Chondrocyte (in vitro differentiated cells): Measurements from ENCODE around the gene IGSF11. TPM values are rescaled to one million over a fixed set of nuclear protein-coding genes. Genes with fewer than 3 reads are reported as not detected.

Source experiments
- DNase-seq: peaks from one replicate; pipeline ENCODE4 v3.0.0; 2021; ENCODE audit warnings: mixed read lengths, low spot score
- H3K27ac Mint-ChIP-seq: one replicate; pipeline ENCODE4 v1.8.0; 2021; ENCODE audit warnings: mild to moderate bottlenecking, moderate library complexity, mixed read lengths; ENCODE audit not compliant: unreplicated experiment
- H3K27me3 Mint-ChIP-seq: 2 replicates; pipeline ENCODE4 v1.8.0; 2021; ENCODE audit warnings: low read depth, mixed read lengths
- H3K36me3 Mint-ChIP-seq: 2 replicates; pipeline ENCODE4 v1.8.0; 2021; ENCODE audit warnings: low read depth, mixed read lengths
- H3K4me1 Mint-ChIP-seq: 2 replicates; pipeline ENCODE4 v1.8.0; 2021; ENCODE audit warnings: low read depth, mild to moderate bottlenecking, mixed read lengths
- H3K4me3 Mint-ChIP-seq: one replicate; pipeline ENCODE4 v1.8.0; 2021; ENCODE audit warnings: mild to moderate bottlenecking, moderate library complexity, mixed read lengths; ENCODE audit not compliant: unreplicated experiment
- H3K9me3 Mint-ChIP-seq: 2 replicates; pipeline ENCODE4 v1.8.0; 2021; ENCODE audit warnings: low read depth, mixed read lengths
- CTCF ChIP-seq: fragments of 200-600 bp; sonication (generic); IDR thresholded peaks from 2 replicates; pipeline ENCODE4 v1.5.0; 2021; ENCODE audit warnings: antibody characterized with exemption, mild to moderate bottlenecking, moderate library complexity
- total RNA-seq: library from RNA; stranded (reverse); gene quantifications from 3 replicates; pipeline ENCODE4 v1.2.1, GENCODE V29; 2021

Gene IGSF11
- total RNA-seq, 1 donor from 2014 or later: not detected

- Mint-ChIP-seq H3K27ac (no peak overlapping the region), H3K4me1 (no peaks in the 10 kb centered on the region), H3K27me3 (peaks cover 15% of the 10 kb centered on the region), H3K9me3 (no peaks in the 10 kb centered on the region), H3K4me3 (no peak overlapping the region), H3K36me3 (no peaks in the 10 kb centered on the region)
- TF ChIP-seq CTCF: no peak
- no peak for DNase-seq
Measured at GRCh38 chr3:119015942-119016341, 18.7 kb downstream of the IGSF11 start.

- DNase-seq: no peak
- Mint-ChIP-seq H3K4me3 (no peak overlapping the region), H3K4me1 (no peaks in the 10 kb centered on the region), H3K27ac (no peak overlapping the region), H3K9me3 (no peaks in the 10 kb centered on the region), H3K36me3 (no peaks in the 10 kb centered on the region), H3K27me3 (peaks cover 18% of the 10 kb centered on the region)
- TF ChIP-seq CTCF: no peak
Measured at GRCh38 chr3:119013951-119014350, 20.7 kb downstream of the IGSF11 start.

GRCh38 chr3:119011528-119011927 lies 23.1 kb downstream of the IGSF11 start:
- no peak for TF ChIP-seq CTCF
- no peak for DNase-seq
- Mint-ChIP-seq H3K27ac (no peak overlapping the region), H3K4me3 (no peak overlapping the region), H3K4me1 (no peaks in the 10 kb centered on the region), H3K27me3 (peaks cover 18% of the 10 kb centered on the region), H3K9me3 (peaks cover 5% of the 10 kb centered on the region), H3K36me3 (no peaks in the 10 kb centered on the region)

GRCh38 chr3:118997190-118997589 lies 37.5 kb downstream of the IGSF11 start:
- Mint-ChIP-seq H3K27ac (no peak overlapping the region), H3K4me3 (no peak overlapping the region), H3K4me1 (no peaks in the 10 kb centered on the region), H3K27me3 (peaks cover 1% of the 10 kb centered on the region), H3K36me3 (no peaks in the 10 kb centered on the region), H3K9me3 (no peaks in the 10 kb centered on the region)
- DNase-seq: no peak
- no peak for TF ChIP-seq CTCF

- H3K27ac Mint-ChIP-seq: no peak overlapping the region
- no peaks in the 10 kb centered on the region for H3K9me3 Mint-ChIP-seq
- TF ChIP-seq CTCF: no peak
- H3K4me3 Mint-ChIP-seq: no peak overlapping the region
- H3K36me3 Mint-ChIP-seq: no peaks in the 10 kb centered on the region
- peaks cover 1% of the 10 kb centered on the region for H3K27me3 Mint-ChIP-seq
- no peak for DNase-seq
- H3K4me1 Mint-ChIP-seq: peaks cover 23% of the 10 kb centered on the region
Measured at GRCh38 chr3:118991775-118992174, 42.9 kb downstream of the IGSF11 start.
